Ascending aorta (tissue), 2 donors: Measurements from ENCODE around the gene KIF2A. TPM values are rescaled to one million over a fixed set of nuclear protein-coding genes. Genes with fewer than 3 reads are reported as not detected.

Source experiments
- DNase-seq, 2 donors: peaks; one replicate each; pipeline ENCODE4 v3.0.0-alpha.2; 2019; ENCODE audit warnings: low spot score in 2 of 2
- H3K27ac ChIP-seq, 2 donors: fragments of 200-600 bp; sonication (generic); one replicate each; pipeline ENCODE4 v1.5.1; 2016 to 2017; ENCODE audit warnings: mild to moderate bottlenecking in 1 of 2
- H3K27me3 ChIP-seq: fragments of 200-600 bp; sonication (generic); one replicate; pipeline ENCODE4 v1.5.1; 2017
- H3K36me3 ChIP-seq, 2 donors: fragments of 200-600 bp; sonication (generic); one replicate each; pipeline ENCODE4 v1.5.1; 2016
- H3K4me1 ChIP-seq, 2 donors: fragments of 200-600 bp; sonication (generic); one replicate each; pipeline ENCODE4 v1.5.1; 2016 to 2017; ENCODE audit warnings: mild to moderate bottlenecking in 1 of 2
- H3K4me3 ChIP-seq, 2 donors: fragments of 200-600 bp; sonication (generic); one replicate each; pipeline ENCODE4 v1.5.1; 2016 to 2017; ENCODE audit warnings: mild to moderate bottlenecking in 1 of 2
- H3K9me3 ChIP-seq, 2 donors: fragments of 200-600 bp; sonication (generic); one replicate each; pipeline ENCODE4 v1.5.1; 2016
- intact Hi-C: fragments of 100-400 bp; cut with DNase I; formaldehyde crosslinking; loops from one replicate; pipeline ENCODE4 v1.15.1; 2023
- total RNA-seq: library from RNA; depleted of rRNA; stranded (reverse); fragments of >200 nt; gene quantifications from one replicate; pipeline ENCODE4 v1.1.0, GENCODE V29; 2016
- TF ChIP-seq, protein P1 (sequence below), 3 experiments: fragments of 200-600 bp in 2 of 3; fragments of 450-650 bp in 1 of 3; sonication (generic) in 2 of 3; IDR thresholded peaks; one replicate each; pipeline ENCODE4 v1.5.1; 2016 to 2019; ENCODE audit warnings: antibody characterized with exemption in 3 of 3, mild to moderate bottlenecking in 1 of 3, moderate library complexity in 1 of 3

KIF2A gene
- total RNA-seq, 1 donor from 2014 or later, result 19.8 TPM

DNA sequence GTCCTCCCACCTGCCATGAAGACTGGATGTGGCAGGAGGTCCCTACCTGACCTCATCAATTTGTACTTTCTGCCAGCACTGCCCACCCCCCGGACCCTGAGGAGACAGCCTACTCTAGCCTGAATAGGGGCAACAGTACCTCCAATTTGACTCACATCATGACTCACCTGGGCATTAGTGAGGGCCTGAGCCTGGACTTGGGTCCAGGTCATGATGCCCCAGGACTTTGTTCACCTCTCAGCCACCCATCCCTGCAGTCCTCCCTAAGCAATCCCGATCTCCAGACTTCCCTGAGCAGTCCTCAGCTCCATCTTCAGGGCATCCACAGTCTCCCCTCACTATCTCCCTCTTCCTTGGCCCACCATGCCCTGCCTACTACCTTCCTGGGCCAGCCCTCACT, 28.1 kb downstream of the KIF2A start:
- no peak for DNase-seq
- no peaks in the 10 kb centered on the region for H3K27me3 ChIP-seq
- H3K4me1 ChIP-seq, result no peaks in the 10 kb centered on the region
- no peaks in the 10 kb centered on the region for H3K9me3 ChIP-seq
- TF ChIP-seq, protein P1, sequence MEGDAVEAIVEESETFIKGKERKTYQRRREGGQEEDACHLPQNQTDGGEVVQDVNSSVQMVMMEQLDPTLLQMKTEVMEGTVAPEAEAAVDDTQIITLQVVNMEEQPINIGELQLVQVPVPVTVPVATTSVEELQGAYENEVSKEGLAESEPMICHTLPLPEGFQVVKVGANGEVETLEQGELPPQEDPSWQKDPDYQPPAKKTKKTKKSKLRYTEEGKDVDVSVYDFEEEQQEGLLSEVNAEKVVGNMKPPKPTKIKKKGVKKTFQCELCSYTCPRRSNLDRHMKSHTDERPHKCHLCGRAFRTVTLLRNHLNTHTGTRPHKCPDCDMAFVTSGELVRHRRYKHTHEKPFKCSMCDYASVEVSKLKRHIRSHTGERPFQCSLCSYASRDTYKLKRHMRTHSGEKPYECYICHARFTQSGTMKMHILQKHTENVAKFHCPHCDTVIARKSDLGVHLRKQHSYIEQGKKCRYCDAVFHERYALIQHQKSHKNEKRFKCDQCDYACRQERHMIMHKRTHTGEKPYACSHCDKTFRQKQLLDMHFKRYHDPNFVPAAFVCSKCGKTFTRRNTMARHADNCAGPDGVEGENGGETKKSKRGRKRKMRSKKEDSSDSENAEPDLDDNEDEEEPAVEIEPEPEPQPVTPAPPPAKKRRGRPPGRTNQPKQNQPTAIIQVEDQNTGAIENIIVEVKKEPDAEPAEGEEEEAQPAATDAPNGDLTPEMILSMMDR (IDR thresholded peaks at IDR 0.05), result no peak
- H3K4me3 ChIP-seq, result no peak overlapping the region
- intact Hi-C loops, result no loop called here
- H3K27ac ChIP-seq, result no peak overlapping the region
- peaks cover 5% of the 10 kb centered on the region in 2 donors for H3K36me3 ChIP-seq

DNA sequence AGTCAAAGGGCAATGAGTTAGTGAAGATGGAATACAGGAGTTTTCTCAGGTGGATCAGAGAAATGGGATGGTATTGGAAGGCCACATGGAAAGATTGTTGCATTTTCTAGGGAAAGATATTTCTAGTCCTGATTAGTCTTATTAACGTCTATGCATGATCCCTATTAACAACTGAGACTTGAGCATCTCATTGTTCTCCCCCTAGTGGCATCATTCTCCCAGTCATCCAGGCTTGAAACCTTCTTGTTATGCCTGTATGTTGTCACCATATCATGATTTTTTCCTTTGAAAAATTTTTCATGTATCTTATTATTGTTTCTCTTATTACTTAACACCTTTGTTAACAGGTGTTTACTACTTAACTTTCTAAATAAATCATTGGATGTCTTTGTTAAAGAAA, 34.4 kb downstream of the KIF2A start:
- no peak overlapping the region for H3K4me3 ChIP-seq
- TF ChIP-seq, protein P1 (IDR thresholded peaks at IDR 0.05), result peak in 2 of 3 experiments; percentile 11 to 17
- DNase-seq, result no peak
- no peaks in the 10 kb centered on the region for H3K27me3 ChIP-seq
- intact Hi-C loops, result no loop called here
- H3K36me3 ChIP-seq, result no peaks in the 10 kb centered on the region
- H3K4me1 ChIP-seq, result no peaks in the 10 kb centered on the region
- no peak overlapping the region for H3K27ac ChIP-seq
- H3K9me3 ChIP-seq, result no peaks in the 10 kb centered on the region

DNA sequence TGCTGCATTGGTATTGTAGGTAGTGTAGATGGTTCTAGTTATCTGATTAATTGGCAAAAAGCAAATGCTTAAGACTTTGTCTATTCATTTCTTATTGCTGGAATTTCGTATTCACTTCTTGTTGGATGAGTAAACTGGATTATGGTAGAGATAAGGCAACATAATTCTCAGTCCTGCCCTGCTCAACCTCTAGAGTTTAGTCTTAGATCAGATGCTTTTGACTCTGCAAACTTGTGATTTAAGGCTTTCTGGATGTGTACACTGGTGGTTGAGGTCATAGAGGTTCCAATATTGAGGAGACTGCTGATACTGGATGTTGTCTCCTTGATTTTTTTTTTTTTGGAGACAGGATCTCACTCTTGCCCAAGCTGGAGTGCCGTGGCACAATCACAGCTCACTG, 35.0 kb downstream of the KIF2A start:
- no peak for DNase-seq
- Histone ChIP-seq H3K36me3 (no peaks in the 10 kb centered on the region), H3K4me1 (no peaks in the 10 kb centered on the region), H3K27me3 (no peaks in the 10 kb centered on the region), H3K4me3 (no peak overlapping the region), H3K27ac (no peak overlapping the region), H3K9me3 (no peaks in the 10 kb centered on the region)
- intact Hi-C loops, result no loop called here
- TF ChIP-seq, protein P1 (IDR thresholded peaks at IDR 0.05), result no peak

DNA sequence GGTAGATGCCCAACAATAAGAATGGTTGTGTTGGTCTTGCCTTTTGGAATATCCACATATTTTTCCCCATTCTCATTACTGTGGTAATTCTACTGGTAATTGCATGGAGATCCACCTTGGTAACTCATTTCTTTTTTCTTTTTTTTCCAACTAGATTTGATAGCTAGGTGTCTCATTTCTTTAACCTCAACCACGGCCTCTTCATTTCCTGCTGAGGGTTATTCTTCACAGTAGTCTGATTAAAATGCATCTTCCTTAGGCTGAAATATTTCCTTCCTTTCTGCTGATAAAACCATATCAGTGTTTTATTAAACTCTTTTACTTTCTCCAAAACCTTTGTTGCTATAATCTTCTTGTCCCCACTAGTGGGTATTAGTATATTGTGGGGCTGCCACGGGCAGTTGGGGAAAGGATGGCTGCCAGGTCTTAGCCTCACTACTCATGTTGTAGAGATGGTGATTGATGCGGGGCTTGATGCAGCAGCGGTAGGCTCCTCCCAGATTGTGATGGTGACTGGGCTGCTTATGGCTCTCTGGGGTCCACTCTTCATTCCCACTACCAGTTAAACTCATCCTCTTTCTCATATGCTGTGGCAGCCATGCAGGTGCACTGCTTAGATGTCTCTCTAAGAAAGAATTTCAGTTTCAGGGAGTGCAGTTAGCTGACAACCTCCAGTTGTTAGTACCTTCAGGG, 35.9 kb downstream of the KIF2A start:
- TF ChIP-seq, protein P1 (IDR thresholded peaks at IDR 0.05), result no peak
- Histone ChIP-seq H3K36me3 (no peaks in the 10 kb centered on the region), H3K27ac (no peak overlapping the region), H3K4me3 (no peak overlapping the region), H3K9me3 (no peaks in the 10 kb centered on the region), H3K4me1 (no peaks in the 10 kb centered on the region), H3K27me3 (no peaks in the 10 kb centered on the region)
- DNase-seq, result no peak
- intact Hi-C loops, result no loop called here

DNA sequence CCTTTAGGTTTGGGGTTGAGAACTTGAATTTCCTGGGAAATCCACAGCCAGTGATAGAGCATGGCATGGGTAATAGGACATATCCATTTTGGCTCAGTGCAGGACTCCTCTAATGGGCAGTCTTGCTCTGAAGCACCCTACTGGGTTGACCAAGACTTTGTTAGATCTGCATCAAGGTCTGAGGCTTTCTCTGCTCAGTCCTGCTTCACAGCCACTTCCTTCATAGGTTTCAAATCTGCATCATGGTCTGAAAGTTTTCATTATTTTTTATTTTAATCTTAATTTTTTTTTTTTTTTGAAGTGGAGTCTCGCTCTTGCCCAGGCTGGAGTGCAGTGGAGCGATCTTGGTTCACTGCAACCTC, 36.5 kb downstream of the KIF2A start:
- no peaks in the 10 kb centered on the region for H3K36me3 ChIP-seq
- intact Hi-C loops, result no loop called here
- TF ChIP-seq, protein P1 (IDR thresholded peaks at IDR 0.05), result no peak

DNA sequence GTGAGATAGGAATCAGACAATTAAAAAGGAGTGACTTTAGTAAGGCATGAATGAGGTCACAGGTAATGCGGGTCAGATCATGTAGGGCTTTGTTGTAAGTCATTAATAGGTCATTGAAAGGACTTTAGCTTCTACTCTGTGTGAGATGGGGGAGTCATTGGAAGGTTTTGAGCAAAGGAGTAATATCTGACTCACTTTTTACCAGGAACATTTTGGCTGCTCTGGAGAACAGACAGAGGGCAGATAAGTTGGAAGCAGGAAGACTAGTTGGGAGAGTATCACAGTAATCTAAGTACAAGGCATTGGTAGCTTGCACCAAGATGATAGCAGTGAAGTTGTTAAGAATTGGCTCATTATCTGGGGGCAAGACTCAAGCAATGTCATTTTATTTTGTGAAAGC, 37.4 kb downstream of the KIF2A start:
- Histone ChIP-seq H3K4me3 (no peak overlapping the region), H3K4me1 (no peaks in the 10 kb centered on the region), H3K36me3 (peaks cover 0 to 4% of the 10 kb centered on the region in 2 donors), H3K27ac (no peak overlapping the region), H3K9me3 (no peaks in the 10 kb centered on the region), H3K27me3 (no peaks in the 10 kb centered on the region)
- TF ChIP-seq, protein P1 (IDR thresholded peaks at IDR 0.05), result no peak
- no peak for DNase-seq
- intact Hi-C loops, result no loop called here

More for the DNA sequence above, 36.5 kb downstream of the KIF2A start:
- Histone ChIP-seq H3K27ac (no peak overlapping the region), H3K27me3 (no peaks in the 10 kb centered on the region), H3K4me1 (no peaks in the 10 kb centered on the region), H3K9me3 (no peaks in the 10 kb centered on the region), H3K4me3 (no peak overlapping the region)
- no peak for DNase-seq
